Muscle of back (tissue), 11 donors: ENCODE measurements around the gene LPP. TPM values are rescaled to one million over a fixed set of nuclear protein-coding genes. Genes with fewer than 3 reads are reported as not detected.

Experiments used
- DNase-seq, 3 donors: peaks; one replicate each; pipeline versions ENCODE4 v3.0.0 to v3.0.0-alpha.2; 2013
- polyA plus RNA-seq, 10 donors: library from polyadenylated mRNA; unstranded; fragments of 120-200 nt; gene quantifications; one replicate each; pipeline ENCODE4 v1.2.1, GENCODE V29; 2013; ENCODE audit not compliant: insufficient read length in 10 of 10

The LPP gene
- polyA plus RNA-seq, 10 donors: 12.0 to 18.9 (median 16.3) TPM

GRCh38 chr3:188196232-188196990 lies 42.5 kb downstream of the LPP start:
- no peak for DNase-seq

DNA sequence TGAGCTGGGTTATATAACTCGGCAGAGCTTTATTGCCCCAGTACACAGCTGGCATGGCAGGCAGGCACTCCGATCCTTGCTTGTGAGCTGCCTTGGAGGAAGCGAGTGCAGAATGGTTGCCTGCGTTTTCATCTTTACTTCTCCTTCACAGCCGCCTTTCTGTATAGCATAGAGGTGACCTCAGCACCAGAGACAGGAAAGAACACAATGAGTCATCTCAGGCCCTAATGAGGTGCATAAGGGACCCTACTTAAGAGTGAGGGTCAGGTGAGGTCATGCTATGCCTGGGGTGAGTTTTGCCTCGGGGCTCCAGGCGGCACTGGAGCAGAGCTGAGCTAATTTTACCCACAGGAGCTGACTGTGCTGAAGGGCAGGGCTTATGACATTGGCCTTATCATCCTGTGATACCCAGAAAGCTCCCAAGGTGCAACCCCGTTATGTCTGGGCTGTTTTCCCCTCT lies 43.5 kb downstream of the LPP start:
- no peak for DNase-seq

DNA sequence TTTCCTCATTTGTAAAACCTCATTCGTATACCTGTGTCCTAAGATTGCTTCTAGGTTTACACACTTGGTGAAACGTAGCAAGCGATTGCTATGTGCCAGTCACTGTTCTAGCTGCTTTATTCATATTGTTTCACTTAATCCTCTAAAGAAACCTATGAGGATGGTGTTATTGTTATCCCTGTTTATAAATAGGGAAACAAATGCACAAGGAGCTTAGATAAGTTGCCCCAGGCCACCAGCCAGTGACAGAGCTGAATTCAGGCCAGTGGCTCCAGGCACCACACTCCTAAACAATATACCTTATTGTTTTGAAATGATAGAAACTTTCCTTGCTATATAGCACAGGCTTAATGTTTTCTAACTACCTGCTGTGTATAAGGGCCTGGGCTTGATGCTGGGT lies 44.0 kb downstream of the LPP start:
- no peak for DNase-seq

DNA sequence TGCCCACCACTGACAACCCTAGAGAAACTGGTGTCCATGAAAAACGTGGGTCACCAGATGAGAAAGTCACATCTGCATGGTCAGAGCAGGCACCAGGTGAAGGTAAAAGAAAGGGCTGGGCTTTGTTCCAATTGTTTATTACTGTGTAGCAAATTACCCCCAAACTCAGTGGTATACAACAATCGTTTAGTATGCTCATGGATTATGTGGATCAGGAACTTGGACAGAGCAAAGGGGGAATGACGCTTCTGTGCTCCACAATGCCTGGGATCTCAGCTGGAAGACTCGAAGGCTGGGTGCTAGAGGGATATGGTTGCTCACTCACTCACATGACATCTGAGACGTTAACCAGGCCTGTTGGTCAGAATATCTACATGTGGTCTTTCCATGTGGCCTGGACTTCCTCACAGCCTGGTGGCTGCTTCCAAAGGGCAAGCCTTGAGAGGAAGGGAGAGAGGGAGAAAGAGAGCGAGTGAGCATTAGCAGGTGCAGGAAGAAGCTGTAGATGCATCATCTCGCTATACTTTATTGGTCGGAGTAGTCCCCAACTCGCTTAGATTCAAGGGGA lies 44.9 kb downstream of the LPP start:
- no peak for DNase-seq

GRCh38 chr3:188199386-188199785 lies 45.4 kb downstream of the LPP start:
- no peak for DNase-seq

DNA sequence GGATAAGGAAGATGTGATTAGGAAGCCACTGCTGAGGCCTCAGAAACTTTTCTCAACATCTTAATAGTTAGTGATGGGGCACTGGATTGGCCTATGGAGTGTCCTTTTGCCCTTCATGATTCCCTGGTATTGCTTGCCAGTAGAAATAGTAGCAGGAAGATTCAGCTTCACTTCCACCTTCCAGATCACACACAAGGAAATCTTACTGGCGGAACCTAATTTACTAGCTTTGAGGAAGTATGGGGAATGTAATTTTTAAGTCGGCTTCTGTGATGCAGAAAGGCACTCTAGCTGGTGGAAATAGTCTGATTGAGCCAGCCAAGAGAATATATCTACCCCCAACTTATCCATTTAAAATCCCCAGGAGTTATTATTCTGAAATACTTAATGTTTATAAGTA lies 46.5 kb downstream of the LPP start:
- DNase-seq: no peak

DNA sequence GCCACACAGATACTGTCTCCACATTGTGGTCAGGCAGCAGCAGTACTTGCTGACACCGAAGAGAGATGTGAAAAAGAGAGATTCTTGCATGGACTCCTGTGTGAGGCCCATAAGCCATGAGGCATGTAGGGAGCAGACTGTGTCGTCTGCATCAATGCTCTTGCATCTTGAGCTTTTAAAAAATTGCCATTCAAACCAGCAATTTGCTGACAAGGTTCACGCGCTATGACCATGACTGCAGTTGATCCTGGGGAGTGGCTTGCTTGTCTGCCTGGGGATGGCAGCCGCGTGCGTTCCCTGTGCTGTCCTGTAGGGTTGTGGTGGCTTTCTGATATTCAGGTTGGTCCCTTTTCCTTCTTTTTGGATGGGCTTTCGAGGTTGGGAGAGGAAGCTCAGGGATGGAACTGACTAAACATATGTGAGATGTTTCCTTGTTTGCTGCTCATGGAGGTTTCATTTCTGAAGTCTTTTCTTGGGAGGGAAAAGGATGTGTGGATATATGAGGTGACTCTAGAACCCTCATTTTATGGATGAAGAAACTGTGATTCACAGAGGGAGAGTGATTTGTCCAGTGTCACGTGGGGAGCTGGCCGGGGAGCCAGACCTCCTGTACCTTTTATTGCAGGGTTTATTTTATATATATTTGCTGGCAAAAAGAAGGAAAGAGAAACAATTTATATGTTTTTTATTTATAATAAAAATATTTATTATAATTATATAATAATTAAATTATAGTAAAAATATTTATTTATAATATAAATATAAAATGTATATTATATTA lies 48.6 kb downstream of the LPP start:
- DNase-seq: no peak

DNA sequence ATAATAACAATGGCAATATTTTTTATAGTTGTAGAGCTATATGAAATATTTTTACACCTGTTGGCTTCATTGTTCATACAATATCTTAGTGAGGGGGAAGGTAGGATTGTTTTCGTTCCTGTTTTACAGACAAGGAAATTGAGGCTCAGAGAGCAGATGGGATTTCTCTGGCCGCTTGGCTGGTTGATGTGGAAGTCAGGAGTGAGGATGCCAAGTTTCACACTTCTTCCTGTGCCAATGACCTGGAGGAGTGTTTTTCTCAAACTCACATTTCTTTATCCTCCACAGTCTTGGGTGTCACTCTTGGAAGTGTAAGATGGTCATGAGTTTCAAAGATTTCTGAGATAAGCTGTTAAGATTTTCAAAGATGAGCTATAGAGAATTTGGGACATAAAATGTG lies 50.6 kb downstream of the LPP start:
- DNase-seq: no peak

GRCh38 chr3:188205992-188206416 lies 52.0 kb downstream of the LPP start:
- no peak for DNase-seq

DNA sequence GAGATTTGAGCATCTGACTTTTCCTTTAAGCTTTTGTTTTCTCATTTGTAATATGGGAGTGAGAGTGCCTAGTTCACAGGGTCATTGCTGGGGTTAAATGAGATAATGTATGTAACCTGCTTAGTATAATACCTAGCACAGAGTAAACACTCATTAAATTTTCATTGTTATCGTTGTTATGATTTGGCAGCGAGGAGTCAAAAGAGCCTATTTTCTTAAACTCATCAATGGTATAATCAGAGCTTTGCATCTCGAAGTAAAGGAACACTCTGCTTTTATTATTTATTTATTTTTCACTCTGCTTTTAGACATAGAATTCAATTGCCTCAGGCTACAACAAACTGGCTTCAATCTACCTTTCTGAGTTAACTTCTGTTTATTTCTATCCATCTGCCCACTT lies 52.8 kb downstream of the LPP start:
- DNase-seq: no peak

- DNase-seq: peak in 2 of 3 donors; percentile 41 to 65
Observed at GRCh38 chr3:188207941-188208515, 54.1 kb downstream of the LPP start.

DNA sequence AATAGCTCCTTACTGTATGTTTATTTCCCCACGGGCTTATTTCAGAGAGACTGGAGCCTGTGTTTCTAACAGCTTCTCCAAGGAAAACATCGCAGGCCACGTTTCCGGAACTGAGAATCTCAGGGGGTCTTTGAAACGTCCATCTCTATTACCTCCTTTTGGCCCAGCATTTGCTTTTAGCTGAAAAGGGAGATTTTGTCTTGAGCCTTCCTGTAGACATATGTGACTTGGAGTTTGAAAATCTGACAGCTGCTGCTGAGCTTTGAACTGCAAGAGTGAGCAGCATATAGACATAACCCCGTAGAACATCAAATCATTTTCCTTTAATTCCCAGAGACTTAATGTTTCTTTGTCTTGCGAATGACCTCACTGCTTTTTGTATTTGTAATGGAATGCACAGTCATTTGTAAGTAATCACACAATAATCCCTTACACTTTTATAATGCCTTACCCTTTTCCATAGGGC lies 54.6 kb downstream of the LPP start:
- DNase-seq: peak in 2 of 3 donors; percentile 48 to 57

DNA sequence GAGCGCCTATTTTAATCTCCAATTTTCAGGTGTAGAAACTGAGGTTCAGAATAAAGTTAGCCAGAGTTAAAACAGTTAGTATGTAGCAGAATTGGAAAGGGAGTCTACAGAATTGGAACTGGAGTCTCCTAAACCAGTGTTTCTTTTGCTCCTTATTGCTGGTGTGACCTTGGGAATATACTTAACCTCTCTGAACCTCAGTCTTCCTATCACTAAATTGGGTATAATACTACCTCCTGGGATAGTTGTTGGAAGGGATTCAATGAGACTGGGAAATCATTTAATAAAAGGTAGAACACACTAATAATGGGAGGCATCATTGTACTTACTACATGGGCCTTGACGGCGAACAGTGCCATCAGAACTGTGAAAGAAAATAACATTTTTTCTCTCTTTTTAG lies 55.1 kb downstream of the LPP start:
- no peak for DNase-seq

DNA sequence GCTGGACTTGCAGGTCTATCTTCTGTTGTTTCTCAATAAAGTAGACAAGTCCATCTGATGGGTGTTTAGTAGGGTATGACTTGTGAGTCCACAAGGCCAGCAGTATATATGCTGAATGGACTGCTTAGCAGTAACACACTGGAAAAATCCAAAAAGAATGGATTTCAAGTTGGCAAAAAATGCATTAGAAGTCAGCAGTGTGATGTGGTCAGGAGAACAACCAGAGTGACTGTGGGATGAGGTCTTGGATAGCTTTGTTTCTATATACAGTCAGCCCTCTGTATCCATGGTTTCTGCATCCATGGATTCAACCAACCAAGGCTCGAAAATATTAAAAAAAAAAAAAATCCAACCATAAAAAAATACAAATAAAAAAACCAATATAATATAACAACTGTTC lies 55.8 kb downstream of the LPP start:
- DNase-seq: no peak

DNA sequence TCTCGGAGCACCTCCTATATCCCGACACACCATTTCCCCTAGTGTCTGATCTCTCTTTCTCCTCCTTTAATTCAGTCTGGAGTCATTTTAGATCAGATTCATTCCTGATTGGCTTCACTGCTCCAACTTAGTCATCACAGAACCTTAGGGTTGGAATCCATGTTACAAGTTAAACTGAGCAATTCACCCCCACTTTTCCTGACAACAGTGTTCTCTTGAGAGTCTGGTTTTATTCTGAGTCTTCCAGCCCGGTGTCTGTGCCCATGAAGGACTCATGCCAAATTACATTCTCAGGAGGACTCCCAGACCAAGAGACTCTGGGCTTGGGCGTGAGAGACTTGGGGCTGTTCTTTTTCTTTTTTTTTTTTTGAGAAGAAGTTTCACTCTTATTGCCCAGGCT lies 57.5 kb downstream of the LPP start:
- DNase-seq: peak in 1 of 3 donors; percentile 62

- peak in 1 of 3 donors; percentile 93 for DNase-seq
Observed at GRCh38 chr3:188212308-188212969, 58.5 kb downstream of the LPP start.

DNA sequence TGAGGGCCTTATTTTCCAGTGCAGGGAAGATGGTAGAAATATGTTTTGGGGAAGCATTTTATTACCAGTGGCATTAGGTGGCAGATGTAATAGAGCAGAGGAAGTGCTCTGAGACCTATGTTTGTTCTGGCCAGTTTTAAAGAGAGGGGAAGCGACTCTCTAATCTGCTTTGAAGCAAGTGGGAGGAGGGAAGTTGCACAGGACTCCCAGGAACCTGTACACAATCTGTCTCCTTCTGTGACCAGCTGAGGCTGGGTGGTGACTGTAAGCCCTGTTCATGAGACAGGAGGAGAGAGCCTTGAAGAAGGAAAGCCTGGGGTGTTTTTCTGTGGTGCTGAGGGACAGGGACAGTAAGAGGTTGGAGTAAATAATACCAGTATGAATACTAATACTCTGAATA lies 60.5 kb downstream of the LPP start:
- DNase-seq: no peak

GRCh38 chr3:188215129-188215528 lies 61.2 kb downstream of the LPP start:
- DNase-seq: no peak

GRCh38 chr3:188217011-188217463 lies 63.1 kb downstream of the LPP start:
- DNase-seq: no peak

DNA sequence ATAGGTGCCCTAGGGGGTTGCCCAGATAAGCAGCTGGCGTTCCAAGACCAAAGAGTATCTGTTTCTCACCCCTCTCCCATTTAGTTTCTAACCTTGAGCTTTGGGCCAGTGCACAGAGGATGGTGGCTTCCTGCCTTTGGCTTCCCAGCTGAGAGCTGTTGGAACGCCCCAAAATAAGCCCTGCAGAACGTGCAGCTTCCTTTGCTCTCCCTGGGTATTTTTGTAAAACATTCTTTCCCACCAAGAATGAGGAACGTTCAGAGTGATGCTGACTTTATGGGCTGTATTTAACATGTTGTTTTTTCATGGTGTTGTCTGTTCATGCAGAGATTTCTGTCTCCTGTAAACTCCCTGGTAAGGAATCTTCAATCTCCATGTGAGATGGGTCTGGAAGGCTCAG lies 63.8 kb downstream of the LPP start:
- no peak for DNase-seq

DNA sequence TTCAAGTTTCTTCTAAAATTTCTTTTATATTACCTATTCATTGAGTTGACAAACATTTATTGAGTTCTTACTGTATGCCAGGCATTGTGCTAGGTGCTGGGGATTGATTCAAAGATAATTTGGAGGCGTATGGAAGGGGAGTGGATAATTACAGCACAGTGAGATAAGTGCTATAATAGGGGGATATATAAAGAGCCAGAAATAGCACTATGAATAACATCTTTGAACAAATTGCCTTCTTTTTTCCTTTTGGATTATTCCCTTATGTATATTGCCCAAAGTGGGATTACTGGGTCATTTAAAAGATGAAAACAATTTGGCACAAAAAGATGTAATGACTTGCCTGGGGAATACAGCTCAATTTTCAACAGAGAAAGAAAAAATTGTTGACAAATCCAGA lies 64.6 kb downstream of the LPP start:
- no peak for DNase-seq

DNA sequence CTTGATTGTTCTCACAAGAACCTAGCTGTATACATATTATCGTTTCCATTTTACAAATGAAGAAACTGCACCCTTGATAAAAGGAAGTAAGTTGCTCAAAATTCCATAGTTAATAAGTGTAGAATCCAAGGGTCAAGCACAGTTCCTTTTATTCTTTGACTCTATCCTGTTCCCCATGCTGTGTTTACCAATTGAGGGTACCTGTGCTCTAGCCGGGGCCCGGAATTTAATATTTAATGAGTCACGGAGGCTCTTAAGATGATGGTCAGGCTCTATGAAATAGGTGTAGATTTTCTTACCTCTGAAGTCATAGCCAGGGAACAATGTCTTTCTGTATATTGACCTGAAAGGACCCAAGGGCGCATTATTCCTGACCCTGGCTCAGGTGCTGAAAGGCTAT lies 65.2 kb downstream of the LPP start:
- DNase-seq: no peak
